PC-9 (cell line): ENCODE data around the gene ABHD17A. TPM values are rescaled to one million over a fixed set of nuclear protein-coding genes. Genes with fewer than 3 reads are reported as not detected.
"Not testable (repeated sequence)": the region's sequence is repeated elsewhere in the genome, so short reads cannot be mapped to it uniquely, and the experiment has no call there.

Experiments
- BruUV-seq: library from RNA; stranded (reverse); fragments of 400-500 nt; replicated peaks from 2 replicates; lab custom pipeline; 2021; lab: Mats Ljungman, UMichigan
- CTCF ChIA-PET: fragments of 300-600 bp; sonication (Branson Sonifier 250); formaldehyde crosslinking; loops from one replicate; lab custom pipeline; 2022; ENCODE audit warnings: antibody characterized with exemption; lab: Charles Lee
- POLR2A ChIA-PET: fragments of 300-600 bp; sonication (Branson Sonifier 250); formaldehyde crosslinking; loops from one replicate; lab custom pipeline; 2022; ENCODE audit warnings: antibody characterized with exemption; ENCODE audit not compliant: unreplicated experiment; lab: Charles Lee
- DNase-seq, 2 experiments: peaks; one replicate each; pipeline versions ENCODE4 v3.0.0 to v3.0.0-alpha.2; 2015 to 2022; ENCODE audit warnings: mixed read lengths in 1 of 2
- H2AFZ ChIP-seq: fragments of 200-600 bp; sonication (generic); 2 replicates; pipeline ENCODE4 v1.8.1; 2017; ENCODE audit warnings: antibody characterized with exemption
- H3F3A ChIP-seq: fragments of 200-600 bp; sonication (generic); 2 replicates; pipeline ENCODE4 v1.8.1; 2017; ENCODE audit warnings: antibody characterized with exemption, mild to moderate bottlenecking, low read depth; ENCODE audit not compliant: insufficient read depth
- H3K27ac ChIP-seq: fragments of 200-600 bp; sonication (generic); 2 replicates; pipeline ENCODE4 v1.6.1; 2016; ENCODE audit warnings: mixed run types
- H3K27me3 ChIP-seq: fragments of 200-600 bp; sonication (generic); 2 replicates; pipeline ENCODE4 v1.6.1; 2016; ENCODE audit warnings: low read depth, mixed run types; ENCODE audit not compliant: insufficient read depth
- H3K36me3 ChIP-seq: fragments of 200-600 bp; sonication (generic); 2 replicates; pipeline ENCODE4 v1.6.1; 2016; ENCODE audit warnings: low read depth, mixed run types
- H3K4me1 ChIP-seq: fragments of 200-600 bp; sonication (generic); replicated peaks from 2 replicates; pipeline ENCODE4 v1.6.1; 2016; ENCODE audit warnings: mixed run types; ENCODE audit not compliant: insufficient read depth
- H3K4me2 ChIP-seq: fragments of 200-600 bp; sonication (generic); 2 replicates; pipeline ENCODE4 v1.6.1; 2017; ENCODE audit warnings: mixed run types
- H3K4me3 ChIP-seq: fragments of 200-600 bp; sonication (generic); 2 replicates; pipeline ENCODE4 v1.6.1; 2016; ENCODE audit warnings: mixed run types
- H3K79me2 ChIP-seq: fragments of 200-600 bp; sonication (generic); 2 replicates; pipeline ENCODE4 v1.6.1; 2017; ENCODE audit warnings: low read depth, mixed run types
- H3K9me2 ChIP-seq: fragments of 200-600 bp; sonication (generic); 2 replicates; pipeline ENCODE4 v1.8.1; 2017; ENCODE audit warnings: mild to moderate bottlenecking; ENCODE audit not compliant: insufficient read depth
- H3K9me3 ChIP-seq: fragments of 200-600 bp; sonication (generic); 2 replicates; pipeline ENCODE4 v1.8.1; 2016; ENCODE audit warnings: low read depth; ENCODE audit not compliant: insufficient read depth
- H4K20me1 ChIP-seq: fragments of 200-600 bp; sonication (generic); 2 replicates; pipeline ENCODE4 v1.8.1; 2017; ENCODE audit not compliant: insufficient read depth
- EZH2 ChIP-seq: fragments of 200-600 bp; sonication (generic); IDR thresholded peaks from 2 replicates; pipeline ENCODE4 v1.8.0; 2017; ENCODE audit warnings: antibody characterized with exemption, low read depth
- intact Hi-C: fragments of 100-400 bp; cut with micrococcal nuclease; formaldehyde crosslinking; loops from one replicate; pipeline ENCODE4 v1.10.0; 2022; ENCODE audit not compliant: unreplicated experiment
- total RNA-seq: library from RNA; stranded (reverse); gene quantifications from 2 replicates; pipeline ENCODE4 v1.2.3, GENCODE V29; 2021
- TF ChIP-seq, protein P1 (sequence below): fragments of 200-600 bp; sonication (generic); conservative IDR thresholded peaks from 2 replicates; pipeline ENCODE4 v1.6.1; 2017; ENCODE audit warnings: mixed run types, antibody characterized with exemption, mild to moderate bottlenecking, moderate library complexity

The ABHD17A gene
- total RNA-seq, 1 experiment from 2014 or later, result 35.9 TPM

DNA sequence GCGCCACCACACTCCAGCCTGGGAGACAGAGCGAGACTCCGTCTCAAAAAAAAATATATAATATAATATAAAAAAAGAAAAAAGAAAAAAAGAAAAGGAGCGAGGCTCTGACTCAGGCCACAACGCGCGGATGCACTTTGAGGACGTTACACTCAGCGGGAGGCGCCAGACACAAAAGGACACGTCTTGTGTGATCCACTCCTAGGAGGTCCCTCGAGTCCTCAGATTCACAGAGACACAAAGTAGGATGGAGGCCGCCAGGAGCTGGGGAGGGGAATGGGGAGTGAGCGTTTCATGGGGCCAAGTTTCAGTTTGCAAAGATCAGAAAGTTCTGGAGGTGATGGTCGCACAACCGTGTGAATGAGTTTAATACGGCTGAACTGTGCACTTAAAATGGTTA lies 8.5 kb upstream of the ABHD17A start:
- Histone ChIP-seq H3K9me2 (no peaks in the 10 kb centered on the region), H2AFZ (no peak overlapping the region), H4K20me1 (no peaks in the 10 kb centered on the region), H3K4me2 (no peak overlapping the region), H3K4me1 (no peaks in the 10 kb centered on the region), H3K79me2 (no peaks in the 10 kb centered on the region), H3F3A (peaks cover 12% of the 10 kb centered on the region; the same call in 1 of the 2 replicates), H3K27ac (no peak overlapping the region), H3K9me3 (no peaks in the 10 kb centered on the region), H3K4me3 (no peak overlapping the region), H3K36me3 (no peaks in the 10 kb centered on the region), H3K27me3 (no peaks in the 10 kb centered on the region)
- ChIA-PET CTCF (interaction anchor here (0.6 kb wide), 1 partner anchor 480 kb away, joined by 5 read pairs; no protein-coding TSS in a partner anchor), POLR2A (no interaction called here)
- TF ChIP-seq, protein P1, sequence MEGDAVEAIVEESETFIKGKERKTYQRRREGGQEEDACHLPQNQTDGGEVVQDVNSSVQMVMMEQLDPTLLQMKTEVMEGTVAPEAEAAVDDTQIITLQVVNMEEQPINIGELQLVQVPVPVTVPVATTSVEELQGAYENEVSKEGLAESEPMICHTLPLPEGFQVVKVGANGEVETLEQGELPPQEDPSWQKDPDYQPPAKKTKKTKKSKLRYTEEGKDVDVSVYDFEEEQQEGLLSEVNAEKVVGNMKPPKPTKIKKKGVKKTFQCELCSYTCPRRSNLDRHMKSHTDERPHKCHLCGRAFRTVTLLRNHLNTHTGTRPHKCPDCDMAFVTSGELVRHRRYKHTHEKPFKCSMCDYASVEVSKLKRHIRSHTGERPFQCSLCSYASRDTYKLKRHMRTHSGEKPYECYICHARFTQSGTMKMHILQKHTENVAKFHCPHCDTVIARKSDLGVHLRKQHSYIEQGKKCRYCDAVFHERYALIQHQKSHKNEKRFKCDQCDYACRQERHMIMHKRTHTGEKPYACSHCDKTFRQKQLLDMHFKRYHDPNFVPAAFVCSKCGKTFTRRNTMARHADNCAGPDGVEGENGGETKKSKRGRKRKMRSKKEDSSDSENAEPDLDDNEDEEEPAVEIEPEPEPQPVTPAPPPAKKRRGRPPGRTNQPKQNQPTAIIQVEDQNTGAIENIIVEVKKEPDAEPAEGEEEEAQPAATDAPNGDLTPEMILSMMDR, result no peak
- no peak for TF ChIP-seq EZH2
- intact Hi-C loops, result no loop called here
- BruUV-seq, result no TSS peak
- DNase-seq, result no peak

DNA sequence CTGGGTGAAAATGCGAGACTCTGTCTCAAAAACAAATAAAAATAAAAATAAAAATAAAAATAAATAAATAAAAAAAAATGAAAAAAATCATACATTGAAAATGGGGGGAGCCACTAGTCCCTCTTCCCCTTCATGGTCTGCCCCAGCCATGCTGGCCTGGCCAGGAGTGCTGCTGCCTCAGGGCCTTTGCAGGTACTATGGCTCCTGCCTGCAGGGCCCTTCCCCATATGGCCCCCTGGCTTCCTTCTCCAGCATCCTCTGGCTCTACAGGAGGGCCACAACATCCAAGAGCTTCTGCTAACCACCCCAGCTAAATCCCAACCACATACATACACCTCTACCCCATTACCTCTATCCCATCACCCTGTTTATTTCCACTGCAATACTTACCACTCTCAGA lies 4.6 kb upstream of the ABHD17A start:
- H3K79me2 ChIP-seq, result peaks cover under 1% of the 10 kb centered on the region; the same call in 1 of the 2 replicates
- H3K36me3 ChIP-seq, result no peaks in the 10 kb centered on the region
- H3K27me3 ChIP-seq, result no peaks in the 10 kb centered on the region
- no peak overlapping the region for H2AFZ ChIP-seq
- H3F3A ChIP-seq, result no peaks in the 10 kb centered on the region
- DNase-seq, result no peak
- TF ChIP-seq, protein P1, result no peak
- no peak for TF ChIP-seq EZH2
- POLR2A ChIA-PET, result no interaction called here
- no peaks in the 10 kb centered on the region for H3K4me1 ChIP-seq
- H3K4me3 ChIP-seq, result no peak overlapping the region
- H3K9me2 ChIP-seq, result no peaks in the 10 kb centered on the region
- no TSS peak for BruUV-seq
- no peaks in the 10 kb centered on the region for H4K20me1 ChIP-seq
- no peak overlapping the region for H3K27ac ChIP-seq
- no peaks in the 10 kb centered on the region for H3K9me3 ChIP-seq
- CTCF ChIA-PET, result no interaction called here
- no peak overlapping the region for H3K4me2 ChIP-seq
- intact Hi-C loops, result no loop called here

DNA sequence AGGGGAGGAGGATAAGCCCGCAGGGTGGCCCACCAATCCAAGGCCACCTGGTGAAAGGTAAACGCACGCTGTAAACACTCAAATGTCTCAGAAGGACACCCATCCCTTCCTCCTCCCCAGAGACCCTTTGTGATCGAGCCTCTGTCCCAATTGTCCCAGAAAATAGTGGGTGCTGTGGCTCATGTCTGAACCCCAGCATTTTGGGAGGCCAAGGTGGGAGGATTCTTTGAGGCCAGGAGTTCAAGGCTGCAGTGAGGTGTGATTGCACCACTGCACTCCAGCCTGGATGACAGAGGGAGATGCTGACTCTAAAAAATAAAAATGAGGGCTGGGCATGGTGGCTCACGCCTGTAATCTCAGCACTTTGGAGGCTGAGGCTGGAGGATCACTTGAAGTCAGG lies 3.1 kb upstream of the ABHD17A start:
- no TSS peak for BruUV-seq
- POLR2A ChIA-PET, result no interaction called here
- TF ChIP-seq, protein P1, result no peak
- TF ChIP-seq EZH2, result no peak

DNA sequence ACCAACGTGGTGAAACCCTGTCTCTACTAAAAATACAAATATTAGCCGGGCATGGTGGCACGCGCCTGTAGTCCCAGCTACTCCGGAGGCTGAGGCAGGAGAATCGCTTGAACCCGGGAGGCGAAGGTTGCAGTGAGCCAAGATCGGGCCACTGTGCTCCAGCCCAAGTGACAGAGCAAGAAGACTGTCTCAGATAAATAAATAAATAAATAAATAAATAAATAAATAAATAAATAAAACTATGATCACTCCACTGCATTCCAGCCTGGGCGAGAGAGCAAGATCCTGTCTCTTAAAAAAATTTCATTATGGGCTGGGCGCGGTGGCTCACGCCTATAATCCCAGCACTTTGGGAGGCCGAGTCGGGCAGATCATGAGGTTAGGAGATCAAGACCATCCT lies 1.1 kb upstream of the ABHD17A start:
- H3K4me3 ChIP-seq, DNase-seq, H3K27me3 ChIP-seq, POLR2A ChIA-PET, CTCF ChIA-PET, H3K9me2 ChIP-seq, BruUV-seq, H4K20me1 ChIP-seq, H3F3A ChIP-seq, H3K4me1 ChIP-seq, H3K27ac ChIP-seq, H3K4me2 ChIP-seq, H2AFZ ChIP-seq, H3K9me3 ChIP-seq, intact Hi-C loops, H3K36me3 ChIP-seq: not testable (repeated sequence)
- H3K79me2 ChIP-seq, result peaks cover 31% of the 10 kb centered on the region

More for the DNA sequence above, 3.1 kb upstream of the ABHD17A start:
- Histone ChIP-seq H3K9me3 (no peaks in the 10 kb centered on the region), H3K4me1 (peaks cover 6% of the 10 kb centered on the region; the same call in 1 of the 2 replicates), H2AFZ (no peak overlapping the region), H3K79me2 (peaks cover 16% of the 10 kb centered on the region), H3K4me3 (no peak overlapping the region), H3K4me2 (no peak overlapping the region), H3K27me3 (no peaks in the 10 kb centered on the region), H3F3A (no peaks in the 10 kb centered on the region), H4K20me1 (peaks cover 4% of the 10 kb centered on the region; the same call in 1 of the 2 replicates), H3K27ac (no peak overlapping the region), H3K9me2 (no peaks in the 10 kb centered on the region), H3K36me3 (no peaks in the 10 kb centered on the region)
- CTCF ChIA-PET, result no interaction called here
- no peak for DNase-seq
- intact Hi-C loops, result no loop called here
